NOMO-1 treated with DMSO at 0.1 percent for 48 hours (cell line): Measurements from ENCODE around the gene NXPE4.
"Not testable (repeated sequence)": the region's sequence is repeated elsewhere in the genome, so short reads cannot be mapped to it uniquely, and the experiment has no call there.

Source experiments
- DNase-seq: peaks from one replicate; lab custom pipeline; 2025; ENCODE audit not compliant: unreplicated experiment; lab: John Stamatoyannopoulos, UW

NXPE4 gene

GRCh38 chr11:114610984-114611944 is 15.7 kb upstream of the NXPE4 start:
- DNase-seq: no peak

GRCh38 chr11:114610550-114610949 is 15.0 kb upstream of the NXPE4 start:
- DNase-seq: no peak

- DNase-seq: no peak
Measured at GRCh38 chr11:114609429-114609828, 13.8 kb upstream of the NXPE4 start.

- not testable (repeated sequence) for DNase-seq
Measured at GRCh38 chr11:114608605-114609004, 13.0 kb upstream of the NXPE4 start.

GRCh38 chr11:114607753-114608459 is 12.3 kb upstream of the NXPE4 start:
- no peak for DNase-seq

- DNase-seq: not testable (repeated sequence)
Measured at GRCh38 chr11:114606802-114607075, 11.2 kb upstream of the NXPE4 start.

- DNase-seq: no peak
Measured at GRCh38 chr11:114606003-114606801, 10.6 kb upstream of the NXPE4 start.

- DNase-seq: no peak
Measured at GRCh38 chr11:114605370-114605769, 9.8 kb upstream of the NXPE4 start.

GRCh38 chr11:114604886-114605285 is 9.3 kb upstream of the NXPE4 start:
- no peak for DNase-seq

GRCh38 chr11:114604179-114604813 is 8.7 kb upstream of the NXPE4 start:
- DNase-seq: no peak

GRCh38 chr11:114603151-114603550 is 7.6 kb upstream of the NXPE4 start:
- DNase-seq: not testable (repeated sequence)

- no peak for DNase-seq
Measured at GRCh38 chr11:114598461-114598860, 2.9 kb upstream of the NXPE4 start.

- DNase-seq: no peak
Measured at GRCh38 chr11:114596175-114596919, 761 bp upstream of the NXPE4 start.

GRCh38 chr11:114594703-114595102 is 883 bp downstream of the NXPE4 start:
- no peak for DNase-seq

- DNase-seq: no peak
Measured at GRCh38 chr11:114587398-114587953, 8.1 kb downstream of the NXPE4 start.

GRCh38 chr11:114586797-114587196 is 8.8 kb downstream of the NXPE4 start:
- DNase-seq: no peak

GRCh38 chr11:114571712-114572111 is 23.9 kb downstream of the NXPE4 start:
- no peak for DNase-seq

GRCh38 chr11:114569801-114570200 is 25.8 kb downstream of the NXPE4 start:
- DNase-seq: no peak

GRCh38 chr11:114566276-114566675 is 29.3 kb downstream of the NXPE4 start:
- no peak for DNase-seq

- DNase-seq: no peak
Measured at GRCh38 chr11:114564831-114565230, 30.8 kb downstream of the NXPE4 start.
